Measurements from ENCODE around the gene RELT.

DNA sequence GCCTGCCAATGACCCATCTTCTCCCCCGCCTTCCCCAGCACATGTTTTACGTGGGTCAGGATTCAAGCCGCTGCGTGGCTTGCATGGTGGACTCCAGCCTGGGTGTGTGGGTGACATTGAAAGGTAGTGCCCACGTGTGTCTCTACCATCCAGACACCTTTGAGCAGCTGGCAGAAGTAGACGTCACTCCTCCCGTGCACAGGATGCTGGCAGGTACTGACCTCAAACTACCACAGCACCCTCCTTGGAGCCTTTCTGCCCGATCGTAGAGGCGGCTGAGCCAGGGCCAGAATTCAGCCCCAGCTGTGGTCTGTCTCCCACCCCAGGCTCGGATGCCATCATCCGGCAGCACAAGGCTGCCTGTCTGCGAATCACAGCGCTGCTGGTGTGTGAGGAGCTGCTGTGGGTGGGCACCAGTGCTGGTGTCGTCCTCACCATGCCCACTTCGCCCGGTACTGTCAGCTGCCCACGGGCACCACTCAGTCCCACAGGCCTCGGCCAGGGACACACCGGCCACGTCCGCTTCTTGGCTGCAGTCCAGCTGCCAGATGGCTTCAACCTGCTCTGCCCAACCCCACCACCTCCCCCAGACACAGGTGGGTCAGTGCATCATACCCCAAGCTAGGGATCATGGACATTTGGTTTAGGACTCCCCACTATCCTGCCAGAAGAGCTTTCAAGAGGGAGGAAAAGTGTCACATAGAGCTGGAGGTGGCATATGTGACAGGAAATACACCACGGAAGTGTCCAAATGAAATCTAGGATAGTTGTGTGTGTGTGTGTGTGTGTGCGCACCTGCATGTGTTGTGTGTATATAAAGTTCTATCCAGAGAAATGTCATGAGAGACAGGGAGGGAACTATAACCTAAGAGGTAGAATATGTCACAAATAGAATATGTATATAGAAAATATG, 10.6 kb upstream of the RELT start:
- TF ChIP-seq, protein P1, sequence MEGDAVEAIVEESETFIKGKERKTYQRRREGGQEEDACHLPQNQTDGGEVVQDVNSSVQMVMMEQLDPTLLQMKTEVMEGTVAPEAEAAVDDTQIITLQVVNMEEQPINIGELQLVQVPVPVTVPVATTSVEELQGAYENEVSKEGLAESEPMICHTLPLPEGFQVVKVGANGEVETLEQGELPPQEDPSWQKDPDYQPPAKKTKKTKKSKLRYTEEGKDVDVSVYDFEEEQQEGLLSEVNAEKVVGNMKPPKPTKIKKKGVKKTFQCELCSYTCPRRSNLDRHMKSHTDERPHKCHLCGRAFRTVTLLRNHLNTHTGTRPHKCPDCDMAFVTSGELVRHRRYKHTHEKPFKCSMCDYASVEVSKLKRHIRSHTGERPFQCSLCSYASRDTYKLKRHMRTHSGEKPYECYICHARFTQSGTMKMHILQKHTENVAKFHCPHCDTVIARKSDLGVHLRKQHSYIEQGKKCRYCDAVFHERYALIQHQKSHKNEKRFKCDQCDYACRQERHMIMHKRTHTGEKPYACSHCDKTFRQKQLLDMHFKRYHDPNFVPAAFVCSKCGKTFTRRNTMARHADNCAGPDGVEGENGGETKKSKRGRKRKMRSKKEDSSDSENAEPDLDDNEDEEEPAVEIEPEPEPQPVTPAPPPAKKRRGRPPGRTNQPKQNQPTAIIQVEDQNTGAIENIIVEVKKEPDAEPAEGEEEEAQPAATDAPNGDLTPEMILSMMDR (IDR thresholded peaks at IDR 0.05), result no peak
- no peak for TF ChIP-seq EZH2 (IDR thresholded peaks at IDR 0.05; ENCODE audit: borderline replicate concordance, insufficient read depth, low read depth, low read length, poor library complexity, severe bottlenecking)
